PFSK-1 (cell line): ENCODE results near the gene TMEM174.

Source experiments
- FOXP2 ChIP-seq: optimal IDR thresholded peaks from 2 replicates; pipeline ENCODE3; 2011; ENCODE audit warnings: borderline replicate concordance, control low read depth, inconsistent platforms; ENCODE audit not compliant: insufficient read depth; ENCODE audit errors: extremely low read length, extremely low read depth
- POLR2AphosphoS5 ChIP-seq: IDR thresholded peaks from 2 replicates; pipeline ENCODE4 v1.6.1; 2012; ENCODE audit warnings: low read depth, mild to moderate bottlenecking, control low read depth, low read length, moderate library complexity
- REST ChIP-seq, 2 experiments: IDR thresholded peaks; 2 replicates each; pipeline versions ENCODE4 v1.6.1 to v1.8.0; 2011 to 2012; ENCODE audit warnings: low read depth in 2 of 2, low read length in 2 of 2, control low read depth in 1 of 2, inconsistent platforms in 1 of 2, mild to moderate bottlenecking in 1 of 2, moderate library complexity in 1 of 2; ENCODE audit not compliant: insufficient read depth in 1 of 2
- SIN3A ChIP-seq: IDR thresholded peaks from 2 replicates; pipeline ENCODE4 v1.6.1; 2012; ENCODE audit warnings: mild to moderate bottlenecking, low read length, moderate library complexity, borderline replicate concordance; ENCODE audit not compliant: insufficient read depth
- TAF1 ChIP-seq: IDR thresholded peaks from 2 replicates; pipeline ENCODE4 v1.6.1; 2012; ENCODE audit warnings: low read length, control low read depth, borderline replicate concordance; ENCODE audit not compliant: insufficient read depth

- TF ChIP-seq REST (IDR thresholded peaks at IDR 0.05; ENCODE audit: insufficient read depth in 1 of 2, low read depth in 2 of 2, low read length in 2 of 2) (no peak), POLR2AphosphoS5 (no peak), SIN3A (no peak), TAF1 (no peak), FOXP2 (no peak)
Measured at GRCh38 chr5:73188764-73189531, 16.0 kb downstream of the TMEM174 start.
